ENCODE data around the gene ADM.

Gene ADM

GRCh38 chr11:10322401-10322800 lies 17.5 kb downstream of the ADM start:
- TF ChIP-seq, protein P1, sequence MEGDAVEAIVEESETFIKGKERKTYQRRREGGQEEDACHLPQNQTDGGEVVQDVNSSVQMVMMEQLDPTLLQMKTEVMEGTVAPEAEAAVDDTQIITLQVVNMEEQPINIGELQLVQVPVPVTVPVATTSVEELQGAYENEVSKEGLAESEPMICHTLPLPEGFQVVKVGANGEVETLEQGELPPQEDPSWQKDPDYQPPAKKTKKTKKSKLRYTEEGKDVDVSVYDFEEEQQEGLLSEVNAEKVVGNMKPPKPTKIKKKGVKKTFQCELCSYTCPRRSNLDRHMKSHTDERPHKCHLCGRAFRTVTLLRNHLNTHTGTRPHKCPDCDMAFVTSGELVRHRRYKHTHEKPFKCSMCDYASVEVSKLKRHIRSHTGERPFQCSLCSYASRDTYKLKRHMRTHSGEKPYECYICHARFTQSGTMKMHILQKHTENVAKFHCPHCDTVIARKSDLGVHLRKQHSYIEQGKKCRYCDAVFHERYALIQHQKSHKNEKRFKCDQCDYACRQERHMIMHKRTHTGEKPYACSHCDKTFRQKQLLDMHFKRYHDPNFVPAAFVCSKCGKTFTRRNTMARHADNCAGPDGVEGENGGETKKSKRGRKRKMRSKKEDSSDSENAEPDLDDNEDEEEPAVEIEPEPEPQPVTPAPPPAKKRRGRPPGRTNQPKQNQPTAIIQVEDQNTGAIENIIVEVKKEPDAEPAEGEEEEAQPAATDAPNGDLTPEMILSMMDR (IDR thresholded peaks at IDR 0.05; ENCODE audit: extremely low read depth, missing control alignments), result no peak
- DNase-seq (ENCODE audit: low spot score), result no peak

DNA sequence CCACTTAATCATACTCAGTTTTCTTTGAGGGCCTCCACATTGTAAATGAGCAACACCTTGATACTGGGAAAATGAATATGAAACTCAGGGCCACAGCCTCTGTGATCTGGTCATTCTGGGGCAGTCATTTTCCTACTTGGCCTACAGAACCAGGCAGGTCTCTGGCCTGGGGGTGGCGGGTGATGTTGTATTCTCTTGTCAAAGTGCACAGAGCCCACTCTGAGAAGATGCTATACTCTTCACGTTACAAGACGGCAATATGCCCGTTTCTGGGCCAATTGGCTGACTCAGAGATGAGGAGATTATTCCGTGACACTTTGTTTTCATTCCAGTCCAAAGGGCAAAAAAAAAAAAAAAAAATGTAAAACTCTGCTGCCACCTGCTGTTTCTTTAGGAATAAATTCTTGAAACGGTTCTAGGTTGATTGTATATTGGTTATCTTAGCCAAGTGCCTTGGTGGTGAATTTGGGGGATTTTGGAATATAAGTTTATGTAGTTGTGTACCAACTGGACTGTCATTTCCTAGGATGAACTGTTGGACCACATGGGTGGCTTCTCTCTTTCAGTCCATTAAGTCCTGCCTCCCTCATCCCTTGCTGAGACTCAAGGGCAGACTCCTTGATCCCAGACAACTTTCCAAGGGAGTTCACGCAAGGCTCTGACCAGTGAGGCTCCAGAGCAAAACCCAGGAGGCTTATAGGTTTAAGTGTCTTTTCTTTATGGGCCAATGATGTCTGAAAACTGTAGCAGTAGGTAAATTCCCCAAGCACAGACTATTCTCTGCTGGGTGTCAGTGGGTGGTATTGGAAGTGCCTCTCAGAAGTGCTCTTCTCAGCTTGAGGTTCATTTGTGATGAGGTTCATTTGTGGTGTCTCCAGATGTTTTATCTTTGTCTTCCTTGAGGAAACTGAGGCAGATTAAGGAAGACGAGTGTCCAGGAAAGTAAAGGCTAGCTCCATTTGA lies 18.2 kb downstream of the ADM start:
- TF ChIP-seq, protein P1 (IDR thresholded peaks at IDR 0.05; ENCODE audit: extremely low read depth, missing control alignments), result no peak
- peak; percentile 30 for DNase-seq (ENCODE audit: low spot score)

- no peak for DNase-seq (ENCODE audit: low spot score)
- TF ChIP-seq, protein P1 (IDR thresholded peaks at IDR 0.05; ENCODE audit: extremely low read depth, missing control alignments), result no peak
These were observed 18.9 kb downstream of the ADM start for GRCh38 chr11:10323793-10324170.

DNA sequence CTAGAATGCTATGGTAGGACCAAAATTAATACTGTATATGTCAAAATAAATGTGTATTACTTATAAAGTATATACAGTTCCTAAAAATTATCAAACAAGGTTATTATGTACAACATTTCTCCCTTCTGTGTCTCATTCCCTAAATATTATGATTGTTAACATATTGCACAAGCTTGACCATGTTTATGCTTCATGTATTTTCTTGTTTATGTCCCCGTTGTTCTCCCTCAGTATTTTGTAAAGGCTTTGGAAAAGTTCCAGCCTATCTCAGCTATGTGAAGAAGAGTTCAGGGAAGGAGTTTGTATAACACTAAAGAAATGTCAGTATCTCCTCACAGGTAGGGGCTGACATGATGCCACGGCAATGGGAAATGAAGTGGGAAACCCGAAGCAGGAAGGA lies 19.6 kb downstream of the ADM start:
- no peak for DNase-seq (ENCODE audit: low spot score)
- TF ChIP-seq, protein P1 (IDR thresholded peaks at IDR 0.05; ENCODE audit: extremely low read depth, missing control alignments), result no peak

- TF ChIP-seq, protein P1 (IDR thresholded peaks at IDR 0.05; ENCODE audit: extremely low read depth, missing control alignments), result no peak
- no peak for DNase-seq (ENCODE audit: low spot score)
These were observed 20.6 kb downstream of the ADM start for GRCh38 chr11:10325277-10326011.

DNA sequence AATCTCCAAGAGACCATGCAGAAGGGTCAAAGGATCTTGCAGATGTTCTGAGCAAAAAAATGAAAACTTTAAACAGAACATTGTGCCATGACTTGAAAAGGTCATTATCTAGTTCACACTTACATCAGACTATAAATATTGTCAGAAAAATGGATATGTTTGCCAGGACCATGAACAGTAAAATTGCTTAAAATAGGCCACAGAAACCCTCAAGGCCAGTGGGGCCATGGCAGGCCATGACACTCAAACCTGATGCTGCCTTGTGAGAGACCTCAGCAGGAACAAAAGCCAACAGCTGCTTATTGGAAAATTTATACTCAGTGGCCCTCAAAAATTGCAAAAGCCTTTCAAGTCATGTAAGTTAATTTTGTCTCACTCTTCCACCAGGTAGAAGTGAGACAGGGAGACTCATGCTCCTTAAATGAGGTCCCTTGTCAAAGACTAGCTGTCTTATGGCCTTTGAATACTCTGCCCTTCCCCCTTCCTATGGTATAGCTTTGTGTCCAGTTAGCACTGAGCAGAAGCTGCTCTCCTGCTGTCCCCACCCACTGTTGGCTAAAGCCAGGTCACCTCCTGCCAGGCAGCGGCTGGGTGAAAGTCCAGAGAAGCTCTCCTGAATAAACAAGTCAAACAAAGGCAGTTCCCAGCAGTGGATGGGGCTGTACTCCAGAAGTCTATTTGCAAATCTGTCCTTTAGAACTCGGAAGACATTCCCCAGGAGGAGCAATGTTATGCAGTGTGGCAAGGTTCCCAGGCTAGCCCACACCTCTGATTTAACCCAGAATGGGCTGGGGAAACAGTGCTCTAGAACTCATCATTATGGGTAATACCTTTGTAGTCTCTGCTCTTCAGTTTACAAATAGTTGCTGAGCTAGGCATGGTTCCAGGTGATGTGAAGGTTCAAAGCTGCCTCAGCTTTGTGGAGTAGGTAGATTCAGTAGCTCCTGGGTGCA lies 21.4 kb downstream of the ADM start:
- DNase-seq (ENCODE audit: low spot score), result no peak
- TF ChIP-seq, protein P1 (IDR thresholded peaks at IDR 0.05; ENCODE audit: extremely low read depth, missing control alignments), result no peak

Data from GM20000 (cell line).